Neural cell (in vitro differentiated cells): ENCODE data around the gene YPEL4. TPM values are rescaled to one million over a fixed set of nuclear protein-coding genes. Genes with fewer than 3 reads are reported as not detected.

Experiments used
- H2AFZ ChIP-seq: fragments of 200-600, 300-800 bp; sonication (generic), shearing (Covaris generic); 2 replicates; pipeline ENCODE4 v1.6.0; 2014; ENCODE audit warnings: low read depth, mild to moderate bottlenecking, antibody characterized with exemption, low read length, moderate library complexity
- H3F3A ChIP-seq: fragments of 200-600 bp; shearing (Covaris generic); 2 replicates; pipeline ENCODE4 v1.6.1; 2016; ENCODE audit warnings: mild to moderate bottlenecking, moderate library complexity, mixed read lengths, antibody characterized with exemption, low read length; ENCODE audit not compliant: insufficient read depth, poor library complexity, severe bottlenecking
- H3K27ac ChIP-seq: fragments of 200-600, 300-800 bp; sonication (generic), shearing (Covaris generic); 2 replicates; pipeline ENCODE4 v1.5.1; 2014; ENCODE audit warnings: mild to moderate bottlenecking, low read length, moderate library complexity
- H3K27me3 ChIP-seq: fragments of 300-800, 200-600 bp; sonication (generic), shearing (Covaris generic); 2 replicates; pipeline ENCODE4 v1.6.0; 2014; ENCODE audit warnings: mild to moderate bottlenecking, low read depth, low read length, moderate library complexity; ENCODE audit not compliant: insufficient read depth
- H3K36me3 ChIP-seq: fragments of 300-800, 200-600 bp; sonication (generic), shearing (Covaris generic); 2 replicates; pipeline ENCODE4 v1.5.1; 2014; ENCODE audit warnings: mild to moderate bottlenecking, antibody characterized with exemption, low read length, moderate library complexity; ENCODE audit not compliant: insufficient read depth
- H3K4me2 ChIP-seq: fragments of 300-800, 200-600 bp; sonication (generic), shearing (Covaris generic); 2 replicates; pipeline ENCODE4 v1.6.0; 2014; ENCODE audit warnings: mild to moderate bottlenecking, low read length
- H3K4me3 ChIP-seq: fragments of 300-800, 200-600 bp; sonication (generic), shearing (Covaris generic); 2 replicates; pipeline ENCODE4 v1.5.1; 2014; ENCODE audit warnings: mild to moderate bottlenecking, low read length, moderate library complexity
- H3K79me2 ChIP-seq: fragments of 200-600 bp; shearing (Covaris generic); replicated peaks from 2 replicates; pipeline ENCODE4 v1.6.0; 2014; ENCODE audit warnings: mild to moderate bottlenecking, low read length, moderate library complexity; ENCODE audit not compliant: insufficient read depth
- H3K9ac ChIP-seq: fragments of 300-800, 200-600 bp; sonication (generic), shearing (Covaris generic); 2 replicates; pipeline ENCODE4 v1.6.1; 2016; ENCODE audit warnings: mild to moderate bottlenecking, low read length, mixed read lengths
- H3K9me2 ChIP-seq: fragments of 200-600 bp; shearing (Covaris generic); 2 replicates; pipeline ENCODE4 v1.6.1; 2016; ENCODE audit warnings: mild to moderate bottlenecking, low read length, mixed read lengths; ENCODE audit not compliant: insufficient read depth
- H3K9me3 ChIP-seq: fragments of 200-600, 300-800 bp; sonication (generic), shearing (Covaris generic); 2 replicates; pipeline ENCODE4 v1.6.1; 2016; ENCODE audit warnings: mild to moderate bottlenecking, mixed run types, low read length, moderate library complexity, mixed read lengths
- H4K20me1 ChIP-seq: fragments of 200-600 bp; shearing (Covaris generic); 2 replicates; pipeline ENCODE4 v1.6.1; 2016; ENCODE audit warnings: mild to moderate bottlenecking, mixed run types; ENCODE audit not compliant: insufficient read depth
- EP300 ChIP-seq: fragments of 450-650 bp; conservative IDR thresholded peaks from 2 replicates; pipeline ENCODE4 v1.6.1; 2014; ENCODE audit warnings: antibody characterized with exemption, mild to moderate bottlenecking, moderate library complexity; ENCODE audit not compliant: poor library complexity, severe bottlenecking
- EZH2 ChIP-seq: fragments of 200-600, 300-800 bp; shearing (Covaris generic), sonication (generic); IDR thresholded peaks from 2 replicates; pipeline ENCODE4 v1.6.1; 2014; ENCODE audit warnings: antibody characterized with exemption, low read length, borderline replicate concordance, mild to moderate bottlenecking; ENCODE audit not compliant: insufficient read depth, poor library complexity, severe bottlenecking
- MXI1 ChIP-seq: fragments of 450-650 bp; conservative IDR thresholded peaks from 2 replicates; pipeline ENCODE4 v1.6.1; 2014; ENCODE audit warnings: antibody characterized with exemption, mild to moderate bottlenecking; ENCODE audit not compliant: poor library complexity, severe bottlenecking
- POLR2AphosphoS5 ChIP-seq: IDR thresholded peaks from 2 replicates; pipeline ENCODE4 v1.6.1; 2012
- RAD21 ChIP-seq: fragments of 450-650 bp; conservative IDR thresholded peaks from 2 replicates; pipeline ENCODE4 v1.6.1; 2014; ENCODE audit warnings: antibody characterized with exemption, mild to moderate bottlenecking, moderate library complexity
- SMC3 ChIP-seq: fragments of 450-650 bp; conservative IDR thresholded peaks from 2 replicates; pipeline ENCODE4 v1.6.1; 2014; ENCODE audit warnings: antibody characterized with exemption, mild to moderate bottlenecking, moderate library complexity; ENCODE audit not compliant: poor library complexity
- TAF1 ChIP-seq: IDR thresholded peaks from 2 replicates; pipeline ENCODE4 v1.6.1; 2012; ENCODE audit warnings: low read depth
- polyA plus RNA-seq: library from polyadenylated mRNA; depleted of rRNA; stranded (reverse); fragments of >200 nt; gene quantifications from 2 replicates; pipeline ENCODE4 v1.2.3, GENCODE V29; 2014
- TF ChIP-seq, protein P1 (sequence below): IDR thresholded peaks from 2 replicates; pipeline ENCODE4 v1.6.1; 2012; ENCODE audit warnings: borderline replicate concordance
- TF ChIP-seq, protein P2 (sequence below): fragments of 450-650 bp; IDR thresholded peaks from 2 replicates; pipeline ENCODE4 v1.5.1; 2014; ENCODE audit warnings: antibody characterized with exemption, mild to moderate bottlenecking, moderate library complexity; ENCODE audit not compliant: poor library complexity, severe bottlenecking

The YPEL4 gene
- polyA plus RNA-seq, 1 donor from 2014 or later = 18.4 TPM

DNA sequence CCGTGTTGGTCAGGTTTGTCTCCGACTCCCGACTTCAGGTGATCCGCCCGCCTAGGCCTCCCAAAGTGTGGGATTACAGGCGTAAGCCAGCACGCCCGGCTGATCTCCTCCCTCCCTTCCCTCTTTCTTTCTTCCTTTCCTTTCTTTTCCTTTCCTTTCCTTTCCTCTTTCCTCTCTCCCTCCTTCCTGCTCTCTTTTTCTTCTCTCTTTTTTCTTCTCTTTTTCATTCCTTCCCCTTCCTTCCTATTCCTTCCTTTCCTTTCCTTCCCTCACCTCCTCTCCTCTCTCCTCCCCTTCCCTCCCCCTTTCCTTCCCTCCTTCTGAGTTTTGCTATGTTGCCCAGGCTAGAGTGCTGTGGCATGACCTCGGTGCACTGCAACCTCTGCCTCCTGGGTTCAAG is 14.3 kb upstream of the YPEL4 start:
- H3K27ac ChIP-seq = no peak overlapping the region
- H3K4me3 ChIP-seq = no peak overlapping the region
- no peak overlapping the region for H2AFZ ChIP-seq
- H3K79me2 ChIP-seq = peaks cover 10% of the 10 kb centered on the region
- H3F3A ChIP-seq = no peaks in the 10 kb centered on the region
- TF ChIP-seq EP300 = no peak
- no peak for TF ChIP-seq TAF1
- TF ChIP-seq POLR2AphosphoS5 = no peak
- no peak for TF ChIP-seq RAD21
- TF ChIP-seq, protein P1, sequence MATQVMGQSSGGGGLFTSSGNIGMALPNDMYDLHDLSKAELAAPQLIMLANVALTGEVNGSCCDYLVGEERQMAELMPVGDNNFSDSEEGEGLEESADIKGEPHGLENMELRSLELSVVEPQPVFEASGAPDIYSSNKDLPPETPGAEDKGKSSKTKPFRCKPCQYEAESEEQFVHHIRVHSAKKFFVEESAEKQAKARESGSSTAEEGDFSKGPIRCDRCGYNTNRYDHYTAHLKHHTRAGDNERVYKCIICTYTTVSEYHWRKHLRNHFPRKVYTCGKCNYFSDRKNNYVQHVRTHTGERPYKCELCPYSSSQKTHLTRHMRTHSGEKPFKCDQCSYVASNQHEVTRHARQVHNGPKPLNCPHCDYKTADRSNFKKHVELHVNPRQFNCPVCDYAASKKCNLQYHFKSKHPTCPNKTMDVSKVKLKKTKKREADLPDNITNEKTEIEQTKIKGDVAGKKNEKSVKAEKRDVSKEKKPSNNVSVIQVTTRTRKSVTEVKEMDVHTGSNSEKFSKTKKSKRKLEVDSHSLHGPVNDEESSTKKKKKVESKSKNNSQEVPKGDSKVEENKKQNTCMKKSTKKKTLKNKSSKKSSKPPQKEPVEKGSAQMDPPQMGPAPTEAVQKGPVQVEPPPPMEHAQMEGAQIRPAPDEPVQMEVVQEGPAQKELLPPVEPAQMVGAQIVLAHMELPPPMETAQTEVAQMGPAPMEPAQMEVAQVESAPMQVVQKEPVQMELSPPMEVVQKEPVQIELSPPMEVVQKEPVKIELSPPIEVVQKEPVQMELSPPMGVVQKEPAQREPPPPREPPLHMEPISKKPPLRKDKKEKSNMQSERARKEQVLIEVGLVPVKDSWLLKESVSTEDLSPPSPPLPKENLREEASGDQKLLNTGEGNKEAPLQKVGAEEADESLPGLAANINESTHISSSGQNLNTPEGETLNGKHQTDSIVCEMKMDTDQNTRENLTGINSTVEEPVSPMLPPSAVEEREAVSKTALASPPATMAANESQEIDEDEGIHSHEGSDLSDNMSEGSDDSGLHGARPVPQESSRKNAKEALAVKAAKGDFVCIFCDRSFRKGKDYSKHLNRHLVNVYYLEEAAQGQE = no peak
- TF ChIP-seq EZH2 = no peak
- no peak for TF ChIP-seq SMC3
- TF ChIP-seq, protein P2, sequence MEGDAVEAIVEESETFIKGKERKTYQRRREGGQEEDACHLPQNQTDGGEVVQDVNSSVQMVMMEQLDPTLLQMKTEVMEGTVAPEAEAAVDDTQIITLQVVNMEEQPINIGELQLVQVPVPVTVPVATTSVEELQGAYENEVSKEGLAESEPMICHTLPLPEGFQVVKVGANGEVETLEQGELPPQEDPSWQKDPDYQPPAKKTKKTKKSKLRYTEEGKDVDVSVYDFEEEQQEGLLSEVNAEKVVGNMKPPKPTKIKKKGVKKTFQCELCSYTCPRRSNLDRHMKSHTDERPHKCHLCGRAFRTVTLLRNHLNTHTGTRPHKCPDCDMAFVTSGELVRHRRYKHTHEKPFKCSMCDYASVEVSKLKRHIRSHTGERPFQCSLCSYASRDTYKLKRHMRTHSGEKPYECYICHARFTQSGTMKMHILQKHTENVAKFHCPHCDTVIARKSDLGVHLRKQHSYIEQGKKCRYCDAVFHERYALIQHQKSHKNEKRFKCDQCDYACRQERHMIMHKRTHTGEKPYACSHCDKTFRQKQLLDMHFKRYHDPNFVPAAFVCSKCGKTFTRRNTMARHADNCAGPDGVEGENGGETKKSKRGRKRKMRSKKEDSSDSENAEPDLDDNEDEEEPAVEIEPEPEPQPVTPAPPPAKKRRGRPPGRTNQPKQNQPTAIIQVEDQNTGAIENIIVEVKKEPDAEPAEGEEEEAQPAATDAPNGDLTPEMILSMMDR = no peak
- TF ChIP-seq MXI1 = no peak
- no peak overlapping the region for H3K4me2 ChIP-seq
- no peaks in the 10 kb centered on the region for H4K20me1 ChIP-seq
- H3K9ac ChIP-seq = no peak overlapping the region
- H3K9me3 ChIP-seq = no peaks in the 10 kb centered on the region
- no peaks in the 10 kb centered on the region for H3K36me3 ChIP-seq
- no peaks in the 10 kb centered on the region for H3K27me3 ChIP-seq
- H3K9me2 ChIP-seq = no peaks in the 10 kb centered on the region

DNA sequence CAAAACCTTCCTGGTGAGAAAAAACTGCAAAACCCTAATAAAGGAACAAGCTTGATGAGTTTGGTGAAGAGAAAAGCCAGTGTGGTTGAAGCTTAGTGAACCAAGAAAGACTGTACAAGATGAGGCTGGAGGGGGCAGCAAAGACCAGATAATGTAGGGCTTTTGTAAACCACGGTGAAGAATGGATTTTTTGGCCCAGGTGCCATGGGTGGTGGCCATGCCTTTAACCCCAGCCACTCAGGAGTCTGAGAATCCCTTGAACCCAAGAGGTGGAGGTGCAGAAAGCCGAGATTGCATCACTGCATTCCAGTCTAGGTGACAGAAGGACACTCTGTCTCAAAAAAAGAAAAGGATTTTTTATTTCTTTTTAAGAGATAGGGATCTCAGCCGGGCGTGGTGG is 13.2 kb upstream of the YPEL4 start:
- no peaks in the 10 kb centered on the region for H4K20me1 ChIP-seq
- no peaks in the 10 kb centered on the region for H3K9me2 ChIP-seq
- no peaks in the 10 kb centered on the region for H3F3A ChIP-seq
- H2AFZ ChIP-seq = no peak overlapping the region
- no peaks in the 10 kb centered on the region for H3K36me3 ChIP-seq
- H3K4me3 ChIP-seq = no peak overlapping the region
- peaks cover 10% of the 10 kb centered on the region for H3K79me2 ChIP-seq
- H3K27ac ChIP-seq = no peak overlapping the region
- H3K9ac ChIP-seq = no peak overlapping the region
- TF ChIP-seq, protein P1 = no peak
- TF ChIP-seq, protein P2 = no peak
- TF ChIP-seq EZH2 (no peak), TAF1 (no peak), MXI1 (no peak), EP300 (no peak), SMC3 (no peak), POLR2AphosphoS5 (no peak), RAD21 (no peak)
- H3K9me3 ChIP-seq = no peaks in the 10 kb centered on the region
- H3K4me2 ChIP-seq = no peak overlapping the region
- H3K27me3 ChIP-seq = no peaks in the 10 kb centered on the region
